HepG2 (cell line): ENCODE data around the gene TPPP2. TPM values are rescaled to one million over a fixed set of nuclear protein-coding genes. Genes with fewer than 3 reads are reported as not detected.

Experiments
- ARNT2 ChIP-seq: sonication (generic); formaldehyde crosslinking; IDR thresholded peaks from 2 replicates; pipeline ENCODE4 v1.8.0; 2022; ENCODE audit warnings: mild to moderate bottlenecking, low read depth, missing genetic modification reagents, moderate library complexity
- CCDC6 ChIP-seq: sonication (generic); formaldehyde crosslinking; IDR thresholded peaks from 2 replicates; pipeline ENCODE4 v1.8.1; 2022; ENCODE audit warnings: mild to moderate bottlenecking, missing genetic modification reagents, moderate library complexity
- CENPT ChIP-seq: sonication (generic); formaldehyde crosslinking; IDR thresholded peaks from 2 replicates; pipeline ENCODE4 v1.8.0; 2022; ENCODE audit warnings: low read depth, mild to moderate bottlenecking, moderate library complexity, missing genetic modification reagents
- ELF3 ChIP-seq: IDR thresholded peaks from 2 replicates; pipeline ENCODE4 v1.6.1; 2016; ENCODE audit warnings: missing genetic modification reagents, missing compliant biosample characterization
- ESRRA ChIP-seq: sonication (generic); formaldehyde crosslinking; IDR thresholded peaks from 2 replicates; pipeline ENCODE4 v1.5.1; 2020; ENCODE audit warnings: mild to moderate bottlenecking, low read depth, missing genetic modification reagents
- FUBP1 ChIP-seq: sonication (generic); formaldehyde crosslinking; IDR thresholded peaks from 2 replicates; pipeline ENCODE4 v1.5.1; 2020; ENCODE audit warnings: missing genetic modification reagents, mild to moderate bottlenecking, borderline replicate concordance
- GATA4 ChIP-seq: sonication (generic); IDR thresholded peaks from 2 replicates; pipeline ENCODE4 v1.6.1; 2016; ENCODE audit warnings: antibody characterized with exemption, low read depth, borderline replicate concordance
- IKZF5 ChIP-seq: IDR thresholded peaks from 2 replicates; pipeline ENCODE4 v1.6.1; 2018; ENCODE audit warnings: missing genetic modification reagents, mild to moderate bottlenecking, missing compliant biosample characterization
- MAFK ChIP-seq, 2 experiments: IDR thresholded peaks in 1 of 2; conservative IDR thresholded peaks in 1 of 2; 2 replicates each; pipeline ENCODE4 v1.6.1; 2011; ENCODE audit warnings: improper control_type of control experiment in 2 of 2, low read length in 2 of 2
- ONECUT2 ChIP-seq: sonication (generic); formaldehyde crosslinking; IDR thresholded peaks from 2 replicates; pipeline ENCODE4 v1.4.0; 2020; ENCODE audit warnings: missing genetic modification reagents
- SALL1 ChIP-seq: sonication (generic); formaldehyde crosslinking; IDR thresholded peaks from 2 replicates; pipeline ENCODE4 v1.8.0; 2022; ENCODE audit warnings: mild to moderate bottlenecking, missing genetic modification reagents
- SKIL ChIP-seq: sonication (generic); formaldehyde crosslinking; IDR thresholded peaks from 2 replicates; pipeline ENCODE4 v1.8.0; 2022; ENCODE audit warnings: missing genetic modification reagents, mild to moderate bottlenecking, moderate library complexity, borderline replicate concordance
- SNAPC5 ChIP-seq: sonication (generic); formaldehyde crosslinking; IDR thresholded peaks from 2 replicates; pipeline ENCODE4 v1.8.1; 2023; ENCODE audit warnings: mild to moderate bottlenecking, missing genetic modification reagents, borderline replicate concordance
- SYNCRIP ChIP-seq: fragments of 200-400 bp; formaldehyde crosslinking; IDR thresholded peaks from 2 replicates; pipeline ENCODE4 v1.6.1; 2018; ENCODE audit warnings: mild to moderate bottlenecking, low read depth, low read length; ENCODE audit not compliant: insufficient read depth
- ZNF362 ChIP-seq: sonication (generic); formaldehyde crosslinking; IDR thresholded peaks from 2 replicates; pipeline ENCODE4 v1.4.0; 2020; ENCODE audit warnings: missing genetic modification reagents, mild to moderate bottlenecking, borderline replicate concordance
- ZNF44 ChIP-seq: sonication (generic); formaldehyde crosslinking; IDR thresholded peaks from 2 replicates; pipeline ENCODE4 v1.5.1; 2020; ENCODE audit warnings: mild to moderate bottlenecking, missing genetic modification reagents
- ZNF672 ChIP-seq: sonication (generic); formaldehyde crosslinking; IDR thresholded peaks from 2 replicates; pipeline ENCODE4 v1.8.1; 2022; ENCODE audit warnings: missing genetic modification reagents
- ZNF766 ChIP-seq: sonication (generic); formaldehyde crosslinking; IDR thresholded peaks from 2 replicates; pipeline ENCODE4 v1.5.0; 2020; ENCODE audit warnings: missing genetic modification reagents, borderline replicate concordance
- ZSCAN29 ChIP-seq: sonication (generic); formaldehyde crosslinking; conservative IDR thresholded peaks from 2 replicates; pipeline ENCODE4 v1.4.0; 2020; ENCODE audit warnings: mild to moderate bottlenecking, missing genetic modification reagents
- polyA plus RNA-seq, 8 experiments: library from polyadenylated mRNA; depleted of rRNA in 3 of 8; stranded (reverse) in 7 of 8; unstranded in 1 of 8; fragments of >200 nt; fragmentation: Illumina TruSeq in 4 of 8; extraction: Trizol in 4 of 8; gene quantifications; 2 replicates each; pipeline versions ENCODE4 v1.2.1 to v1.2.3, GENCODE V29; 2011 to 2016; ENCODE audit warnings: low read depth in 4 of 8, missing spikeins in 1 of 8, mixed read lengths in 1 of 8; ENCODE audit not compliant: insufficient read depth in 1 of 8
- total RNA-seq, 5 experiments: library from RNA; depleted of rRNA; stranded (reverse); fragments of >200 nt; fragmentation: Illumina TruSeq; extraction: Trizol; gene quantifications; 2 replicates each; pipeline ENCODE4 v1.2.3, GENCODE V29; 2016; ENCODE audit warnings: low read depth in 1 of 5

Gene TPPP2
- total and polyA plus RNA-seq, 2 of the 13 experiments (the other 11 are each of a cell fraction or from before 2014, with no cell fraction given) = 0.58 to 4.2 TPM

GRCh38 chr14:21053184-21054122 is 23.4 kb downstream of the TPPP2 start (continued):
- TF ChIP-seq SNAPC5 = no peak
- TF ChIP-seq GATA4 = no peak
- no peak for TF ChIP-seq SYNCRIP
- 0 out of 2 replicates have a peak, but pooled peaks have one; percentile 16 for TF ChIP-seq FUBP1
- no peak for TF ChIP-seq ZNF672 (CRISPR knock-in tag)
- TF ChIP-seq ESRRA (CRISPR knock-in tag) = no peak
- peak; percentile 53; the same call in 1 of the 2 replicates for TF ChIP-seq ARNT2 (CRISPR knock-in tag)
- TF ChIP-seq CENPT (CRISPR knock-in tag) = no peak
- no peak for TF ChIP-seq ONECUT2 (CRISPR knock-in tag)
- no peak for TF ChIP-seq CCDC6 (CRISPR knock-in tag)
- TF ChIP-seq IKZF5 (CRISPR knock-in tag) = no peak
- no peak for TF ChIP-seq SKIL (CRISPR knock-in tag)
- 0 out of 2 replicates have a peak, but pooled peaks have one; percentile 4 for TF ChIP-seq ZNF44 (CRISPR knock-in tag)
- TF ChIP-seq ZNF766 (CRISPR knock-in tag) = no peak
- TF ChIP-seq SALL1 = peak; percentile 33; the same call in 1 of the 2 replicates
- no peak for TF ChIP-seq ZSCAN29 (CRISPR knock-in tag)
- TF ChIP-seq ZNF362 = peak; percentile 59; the same call in 1 of the 2 replicates
- TF ChIP-seq ELF3 (CRISPR knock-in tag) = peak; percentile 35; the same call in 1 of the 2 replicates
- no peak for TF ChIP-seq MAFK (conservative IDR thresholded peaks at IDR 0.05 in 1 of 2, IDR thresholded peaks at IDR 0.05 in 1 of 2; ENCODE audit: low read length in 2 of 2)
